SU-DHL-6 (cell line): ENCODE data around the gene CEP70.
"Not testable (repeated sequence)": the region's sequence is repeated elsewhere in the genome, so short reads cannot be mapped to it uniquely, and the experiment has no call there.

Experiments used
- H2AFZ ChIP-seq: fragments of 200-600 bp; sonication (generic); 2 replicates; pipeline ENCODE4 v1.6.1; 2014; ENCODE audit warnings: low read depth, mild to moderate bottlenecking, moderate library complexity, mixed read lengths, antibody characterized with exemption, low read length; ENCODE audit not compliant: severe bottlenecking
- H3F3A ChIP-seq: fragments of 200-600 bp; shearing (Covaris generic); 2 replicates; pipeline ENCODE4 v1.6.0; 2016; ENCODE audit warnings: antibody characterized with exemption, mild to moderate bottlenecking; ENCODE audit not compliant: insufficient read depth
- H3K27ac ChIP-seq: fragments of 200-600 bp; sonication (generic); 2 replicates; pipeline ENCODE4 v1.5.1; 2016; ENCODE audit warnings: low read depth, mild to moderate bottlenecking, low read length, moderate library complexity, mixed read lengths
- H3K27me3 ChIP-seq: fragments of 200-600 bp; sonication (generic), shearing (Covaris generic); 2 replicates; pipeline ENCODE4 v1.6.0; 2014; ENCODE audit warnings: mild to moderate bottlenecking, low read length
- H3K36me3 ChIP-seq: fragments of 200-600 bp; sonication (generic); 2 replicates; pipeline ENCODE4 v1.6.1; 2014; ENCODE audit warnings: mild to moderate bottlenecking, low read length, mixed read lengths
- H3K4me2 ChIP-seq: fragments of 300-600, 200-600 bp; shearing (Covaris generic), sonication (generic); 2 replicates; pipeline ENCODE4 v1.6.0; 2014; ENCODE audit warnings: low read length, low read depth, mild to moderate bottlenecking; ENCODE audit not compliant: poor library complexity, severe bottlenecking
- H3K4me3 ChIP-seq: fragments of 200-600 bp; sonication (generic); 2 replicates; pipeline ENCODE4 v1.5.1; 2014; ENCODE audit warnings: antibody characterized with exemption, low read length, mild to moderate bottlenecking, mixed read lengths; ENCODE audit not compliant: insufficient read depth, poor library complexity, severe bottlenecking
- H3K79me2 ChIP-seq: fragments of 200-600 bp; sonication (generic); 2 replicates; pipeline ENCODE4 v1.6.1; 2014; ENCODE audit warnings: mild to moderate bottlenecking, low read length, moderate library complexity; ENCODE audit not compliant: insufficient read depth
- H3K9ac ChIP-seq: fragments of 200-600 bp; sonication (generic); 2 replicates; pipeline ENCODE4 v1.7.0; 2014; ENCODE audit warnings: mild to moderate bottlenecking, low read length
- H3K9me2 ChIP-seq: fragments of 200-600 bp; sonication (generic); replicated peaks from 2 replicates; pipeline ENCODE4 v1.6.1; 2014; ENCODE audit warnings: low read length; ENCODE audit not compliant: insufficient read depth
- H3K9me3 ChIP-seq: fragments of 200-600 bp; sonication (generic); 2 replicates; pipeline ENCODE4 v1.6.1; 2014; ENCODE audit warnings: low read length, mixed read lengths; ENCODE audit not compliant: insufficient read depth
- H4K20me1 ChIP-seq: fragments of 200-600 bp; sonication (generic); 2 replicates; pipeline ENCODE4 v1.6.1; 2014; ENCODE audit warnings: low read depth, mild to moderate bottlenecking, antibody characterized with exemption, low read length, moderate library complexity, mixed read lengths
- EZH2phosphoT487 ChIP-seq: fragments of 200-600 bp; sonication (generic), shearing (Covaris generic); conservative IDR thresholded peaks from 2 replicates; pipeline ENCODE4 v1.6.1; 2018; ENCODE audit warnings: mild to moderate bottlenecking, antibody characterized with exemption, low read length, moderate library complexity, mixed read lengths
- TF ChIP-seq, protein P1 (sequence below): fragments of 200-600 bp; sonication (generic); IDR thresholded peaks from one replicate; pipeline ENCODE4 v1.5.1; 2017; ENCODE audit warnings: antibody characterized with exemption, mild to moderate bottlenecking, low read length, moderate library complexity; ENCODE audit not compliant: insufficient read depth, poor library complexity, severe bottlenecking

The CEP70 gene

DNA sequence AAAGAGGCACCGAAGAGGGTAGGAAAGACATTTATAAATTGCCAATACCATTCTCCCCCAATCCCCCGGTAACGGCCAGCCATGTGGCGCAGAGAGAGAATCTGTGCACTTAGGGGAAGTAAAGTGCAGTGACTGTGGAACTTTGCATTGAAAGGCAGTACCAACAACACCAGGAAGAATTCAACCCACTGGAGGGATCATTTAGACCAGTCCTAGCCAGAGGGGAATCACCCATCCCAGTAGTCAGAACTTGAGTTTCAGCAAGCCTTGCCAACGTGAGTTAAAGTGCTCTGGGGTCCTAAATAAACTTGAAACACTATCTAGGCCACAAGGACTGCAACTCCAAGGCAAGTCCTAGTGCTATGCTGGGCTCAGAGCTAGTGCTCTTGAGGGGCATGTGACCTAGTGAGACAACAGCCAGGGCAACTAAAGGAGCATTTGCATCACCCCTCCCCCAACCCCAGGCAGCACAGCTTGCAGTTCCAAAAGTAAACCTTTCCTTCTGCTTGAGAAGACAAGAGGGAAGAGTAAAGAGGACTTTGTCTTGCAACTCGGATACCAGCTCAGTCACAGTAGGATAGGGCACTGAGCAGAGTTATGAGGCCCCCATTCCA lies 15.0 kb downstream of the CEP70 start:
- H3K27ac ChIP-seq, result no peak overlapping the region
- H3K4me3 ChIP-seq, result no peak overlapping the region
- TF ChIP-seq, protein P1, sequence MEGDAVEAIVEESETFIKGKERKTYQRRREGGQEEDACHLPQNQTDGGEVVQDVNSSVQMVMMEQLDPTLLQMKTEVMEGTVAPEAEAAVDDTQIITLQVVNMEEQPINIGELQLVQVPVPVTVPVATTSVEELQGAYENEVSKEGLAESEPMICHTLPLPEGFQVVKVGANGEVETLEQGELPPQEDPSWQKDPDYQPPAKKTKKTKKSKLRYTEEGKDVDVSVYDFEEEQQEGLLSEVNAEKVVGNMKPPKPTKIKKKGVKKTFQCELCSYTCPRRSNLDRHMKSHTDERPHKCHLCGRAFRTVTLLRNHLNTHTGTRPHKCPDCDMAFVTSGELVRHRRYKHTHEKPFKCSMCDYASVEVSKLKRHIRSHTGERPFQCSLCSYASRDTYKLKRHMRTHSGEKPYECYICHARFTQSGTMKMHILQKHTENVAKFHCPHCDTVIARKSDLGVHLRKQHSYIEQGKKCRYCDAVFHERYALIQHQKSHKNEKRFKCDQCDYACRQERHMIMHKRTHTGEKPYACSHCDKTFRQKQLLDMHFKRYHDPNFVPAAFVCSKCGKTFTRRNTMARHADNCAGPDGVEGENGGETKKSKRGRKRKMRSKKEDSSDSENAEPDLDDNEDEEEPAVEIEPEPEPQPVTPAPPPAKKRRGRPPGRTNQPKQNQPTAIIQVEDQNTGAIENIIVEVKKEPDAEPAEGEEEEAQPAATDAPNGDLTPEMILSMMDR, result no peak
- TF ChIP-seq EZH2phosphoT487, result no peak
- H2AFZ ChIP-seq, result no peak overlapping the region
- H3K9me2 ChIP-seq, result no peaks in the 10 kb centered on the region
- H3K27me3 ChIP-seq, result no peaks in the 10 kb centered on the region
- no peaks in the 10 kb centered on the region for H3K79me2 ChIP-seq
- H3K4me2 ChIP-seq, result no peak overlapping the region
- no peak overlapping the region for H3K9ac ChIP-seq
- H3F3A ChIP-seq, result no peaks in the 10 kb centered on the region
- H3K36me3 ChIP-seq, result no peaks in the 10 kb centered on the region
- no peaks in the 10 kb centered on the region for H3K9me3 ChIP-seq
- no peaks in the 10 kb centered on the region for H4K20me1 ChIP-seq

DNA sequence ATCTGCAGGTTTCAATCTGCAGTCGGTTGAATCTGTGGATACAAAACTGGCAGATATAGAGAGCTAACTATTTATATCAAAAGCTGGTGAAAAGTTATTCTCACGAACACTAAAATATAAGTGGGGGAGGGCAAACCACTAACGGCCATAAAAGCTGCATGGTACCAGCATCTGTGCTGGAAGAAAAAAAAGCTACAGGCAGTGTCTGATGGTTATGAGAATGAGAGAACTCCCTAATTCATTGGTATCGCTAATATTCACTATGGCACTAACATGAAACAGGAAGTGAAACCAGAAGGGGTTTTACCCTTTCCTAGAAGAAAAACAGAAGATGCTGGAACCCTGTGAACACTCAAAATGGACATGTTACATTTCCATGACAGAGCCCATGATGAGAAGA lies 15.9 kb downstream of the CEP70 start:
- Histone ChIP-seq H3K9ac (no peak overlapping the region), H3K4me3 (no peak overlapping the region)

DNA sequence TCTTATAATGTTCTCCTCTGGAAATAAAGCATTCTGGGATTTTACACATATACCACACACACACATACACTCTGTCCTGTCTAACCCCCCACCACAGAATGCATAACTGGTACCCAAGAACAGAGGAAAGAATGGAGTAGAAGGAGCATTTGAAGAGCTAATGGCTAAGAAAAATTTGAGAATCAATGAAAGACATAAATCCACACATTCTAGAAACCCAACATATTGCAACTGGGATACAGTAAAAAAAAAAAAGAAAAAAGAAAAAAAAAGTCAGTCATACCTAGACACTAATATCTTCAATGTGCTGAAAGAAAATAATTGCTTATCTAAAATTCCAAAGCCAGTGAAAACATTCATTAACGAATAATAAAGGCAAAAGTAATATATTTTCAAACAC lies 20.9 kb downstream of the CEP70 start:
- Histone ChIP-seq H3F3A (no peaks in the 10 kb centered on the region), H3K4me2 (no peak overlapping the region), H3K9ac (no peak overlapping the region), H3K9me3 (no peaks in the 10 kb centered on the region), H3K4me3 (no peak overlapping the region), H3K79me2 (no peaks in the 10 kb centered on the region), H3K36me3 (no peaks in the 10 kb centered on the region), H3K9me2 (no peaks in the 10 kb centered on the region), H4K20me1 (no peaks in the 10 kb centered on the region), H3K27me3 (no peaks in the 10 kb centered on the region), H3K27ac (no peak overlapping the region), H2AFZ (no peak overlapping the region)
- no peak for TF ChIP-seq EZH2phosphoT487
- TF ChIP-seq, protein P1, result no peak

More for the DNA sequence above, 15.9 kb downstream of the CEP70 start:
- TF ChIP-seq EZH2phosphoT487, result no peak
- TF ChIP-seq, protein P1, result no peak
- Histone ChIP-seq H3K79me2 (no peaks in the 10 kb centered on the region), H2AFZ (no peak overlapping the region), H3K27me3 (no peaks in the 10 kb centered on the region), H3K9me2 (no peaks in the 10 kb centered on the region), H3K9me3 (no peaks in the 10 kb centered on the region), H3K27ac (no peak overlapping the region), H3F3A (no peaks in the 10 kb centered on the region), H3K4me2 (no peak overlapping the region), H4K20me1 (no peaks in the 10 kb centered on the region), H3K36me3 (no peaks in the 10 kb centered on the region)

DNA sequence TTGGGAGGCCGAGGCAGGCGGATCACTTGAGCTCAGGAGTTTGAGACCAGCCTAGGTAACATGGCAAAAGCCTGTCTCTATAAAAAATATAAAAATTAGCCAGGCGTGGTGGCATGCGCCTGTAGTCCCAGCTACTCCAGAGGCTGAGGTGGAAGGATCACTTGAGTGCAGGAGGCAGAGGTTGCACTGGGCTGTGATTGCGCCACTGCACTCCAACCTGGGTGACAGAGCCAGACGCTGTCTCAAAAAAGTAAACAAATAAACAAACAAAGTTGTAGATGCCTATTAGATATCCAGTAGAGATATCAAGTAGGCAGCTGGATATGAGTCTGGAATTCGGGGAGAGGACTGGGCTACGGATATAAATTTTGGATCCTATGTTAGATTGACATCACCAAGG lies 24.4 kb downstream of the CEP70 start:
- not testable (repeated sequence) for H3K27me3 ChIP-seq, H3K36me3 ChIP-seq, H3K9me3 ChIP-seq, H4K20me1 ChIP-seq, H2AFZ ChIP-seq, H3K27ac ChIP-seq, H3K9ac ChIP-seq, H3K79me2 ChIP-seq, H3K9me2 ChIP-seq, H3F3A ChIP-seq, H3K4me2 ChIP-seq, H3K4me3 ChIP-seq
